Measurements from ENCODE around the gene SZRD1.

GRCh38 chr1:16334655-16335340 is 32.2 kb upstream of the SZRD1 start:
- no peak for TF ChIP-seq ZNF274 (IDR thresholded peaks at IDR 0.05; ENCODE audit: low read depth, low read length)
- no peak for TF ChIP-seq YY1 (IDR thresholded peaks at IDR 0.05; ENCODE audit: insufficient read depth, insufficient read length)

All from NT2/D1 (cell line).